ENCODE results near the gene S100P.

S100P gene

DNA sequence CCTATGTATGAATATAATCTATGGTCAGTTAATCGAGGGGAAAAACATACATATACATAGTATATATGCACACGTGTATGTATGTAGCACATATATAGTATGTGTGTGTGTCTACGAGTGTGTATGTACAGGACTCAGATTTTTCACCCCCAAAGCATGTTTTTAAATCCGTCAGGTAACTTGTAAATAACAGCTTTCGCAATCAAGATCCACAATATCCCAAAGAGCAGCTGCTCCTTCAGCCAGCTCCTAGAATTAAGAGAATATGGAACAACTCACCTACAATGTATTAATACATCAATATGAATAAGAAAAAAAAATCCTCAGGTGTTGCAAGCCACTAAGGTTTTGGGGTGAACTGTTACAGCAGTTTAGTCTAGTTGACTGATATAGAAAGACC is 12.5 kb downstream of the S100P start:
- DNase-seq (ENCODE audit: extremely low read depth, insufficient read length) = no peak
- no peaks in the 10 kb centered on the region for H3K36me3 ChIP-seq (ENCODE audit: control insufficient read depth, insufficient read depth, low read length)
- no peak overlapping the region for H3K4me3 ChIP-seq (replicated peaks; ENCODE audit: low read depth, low read length)
- H3K27me3 ChIP-seq (replicated peaks; ENCODE audit: control insufficient read depth, insufficient read depth, low read length) = no peaks in the 10 kb centered on the region
- TF ChIP-seq, protein P1, sequence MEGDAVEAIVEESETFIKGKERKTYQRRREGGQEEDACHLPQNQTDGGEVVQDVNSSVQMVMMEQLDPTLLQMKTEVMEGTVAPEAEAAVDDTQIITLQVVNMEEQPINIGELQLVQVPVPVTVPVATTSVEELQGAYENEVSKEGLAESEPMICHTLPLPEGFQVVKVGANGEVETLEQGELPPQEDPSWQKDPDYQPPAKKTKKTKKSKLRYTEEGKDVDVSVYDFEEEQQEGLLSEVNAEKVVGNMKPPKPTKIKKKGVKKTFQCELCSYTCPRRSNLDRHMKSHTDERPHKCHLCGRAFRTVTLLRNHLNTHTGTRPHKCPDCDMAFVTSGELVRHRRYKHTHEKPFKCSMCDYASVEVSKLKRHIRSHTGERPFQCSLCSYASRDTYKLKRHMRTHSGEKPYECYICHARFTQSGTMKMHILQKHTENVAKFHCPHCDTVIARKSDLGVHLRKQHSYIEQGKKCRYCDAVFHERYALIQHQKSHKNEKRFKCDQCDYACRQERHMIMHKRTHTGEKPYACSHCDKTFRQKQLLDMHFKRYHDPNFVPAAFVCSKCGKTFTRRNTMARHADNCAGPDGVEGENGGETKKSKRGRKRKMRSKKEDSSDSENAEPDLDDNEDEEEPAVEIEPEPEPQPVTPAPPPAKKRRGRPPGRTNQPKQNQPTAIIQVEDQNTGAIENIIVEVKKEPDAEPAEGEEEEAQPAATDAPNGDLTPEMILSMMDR (IDR thresholded peaks at IDR 0.05; ENCODE audit: insufficient read depth, low read length, poor library complexity, severe bottlenecking) = no peak

DNA sequence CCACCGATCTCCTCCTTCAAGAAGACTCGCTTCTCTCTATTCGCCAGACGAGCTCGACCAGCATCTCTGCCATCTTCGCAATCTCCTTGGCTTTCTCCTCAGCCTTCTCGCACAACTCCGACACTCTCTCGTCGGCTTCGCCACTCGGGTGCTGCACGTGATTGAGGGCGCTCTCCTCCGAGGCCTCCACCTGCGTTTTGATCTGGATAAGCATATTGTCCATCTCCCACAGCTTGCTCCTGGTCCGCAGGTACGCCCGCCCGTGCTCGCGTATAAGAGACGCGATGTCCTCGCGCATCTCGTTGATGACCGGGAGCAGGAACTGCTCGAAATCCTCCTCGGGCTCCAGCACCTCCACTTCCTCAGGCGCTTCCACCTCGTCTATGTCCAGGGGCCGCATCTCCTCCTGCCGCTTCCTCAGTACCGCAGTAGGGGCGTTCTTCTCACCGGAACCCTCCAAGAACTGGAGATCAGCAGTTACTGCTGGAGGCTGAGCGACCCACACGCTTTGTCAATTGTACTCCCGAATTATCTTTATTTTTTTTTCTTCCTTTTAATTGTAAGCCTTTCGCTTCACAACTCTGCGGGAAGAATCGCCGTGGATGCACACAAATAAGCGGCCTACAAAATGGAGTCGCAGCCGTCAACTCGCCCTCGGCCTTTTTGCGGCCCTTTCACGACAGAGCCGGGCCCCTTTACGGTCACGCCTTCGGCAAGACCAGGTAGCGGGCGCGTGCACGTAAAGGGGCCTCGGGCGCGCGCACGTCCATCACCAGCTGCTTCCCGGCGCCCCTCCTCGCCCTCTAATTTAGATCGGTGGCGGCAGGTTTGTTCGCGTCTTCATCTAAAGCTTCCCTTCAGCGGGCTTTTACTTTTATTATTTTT is 15.8 kb downstream of the S100P start, which contains the start of gene MRFAP1L1:
Gene MRFAP1L1 (minus strand): TSS at position 636 of the 885 bp plus-strand sequence. CDS start 236 bp downstream, at position 400.
- no peaks in the 10 kb centered on the region for H3K27me3 ChIP-seq (replicated peaks; ENCODE audit: control insufficient read depth, insufficient read depth, low read length)
- H3K4me3 ChIP-seq (replicated peaks; ENCODE audit: low read depth, low read length) = peak within 1 kb of the TSS; percentile 87
- TF ChIP-seq, protein P1 (IDR thresholded peaks at IDR 0.05; ENCODE audit: insufficient read depth, low read length, poor library complexity, severe bottlenecking) = no peak
- peak; percentile 94 for DNase-seq (ENCODE audit: extremely low read depth, insufficient read length)
- no peaks in the 10 kb centered on the region for H3K36me3 ChIP-seq (ENCODE audit: control insufficient read depth, insufficient read depth, low read length)

DNA sequence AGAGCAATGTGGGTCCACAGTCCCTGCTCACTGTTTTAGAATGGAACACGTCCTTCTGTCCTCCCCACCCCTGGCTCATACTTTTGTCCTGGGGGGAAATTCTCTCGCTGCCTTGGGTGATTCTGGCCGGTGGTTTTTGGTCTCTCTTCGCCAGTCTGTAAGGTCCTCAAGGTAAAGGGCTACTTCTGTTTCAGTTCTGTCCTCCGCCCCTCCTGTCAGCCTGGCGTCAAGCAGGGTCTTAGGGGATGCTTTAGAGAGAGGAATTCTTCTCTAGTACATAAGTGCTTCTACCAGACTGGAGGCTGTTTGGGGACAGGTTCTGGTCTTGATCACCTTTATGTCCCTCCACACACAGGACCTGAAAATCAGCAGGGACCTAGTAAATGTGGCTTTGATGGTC is 16.6 kb downstream of the S100P start:
- Histone ChIP-seq H3K36me3 (ENCODE audit: control insufficient read depth, insufficient read depth, low read length) (no peaks in the 10 kb centered on the region), H3K4me3 (replicated peaks; ENCODE audit: low read depth, low read length) (peak overlapping the region; percentile 87), H3K27me3 (replicated peaks; ENCODE audit: control insufficient read depth, insufficient read depth, low read length) (no peaks in the 10 kb centered on the region)
- TF ChIP-seq, protein P1 (IDR thresholded peaks at IDR 0.05; ENCODE audit: insufficient read depth, low read length, poor library complexity, severe bottlenecking) = no peak
- DNase-seq (ENCODE audit: extremely low read depth, insufficient read length) = no peak

DNA sequence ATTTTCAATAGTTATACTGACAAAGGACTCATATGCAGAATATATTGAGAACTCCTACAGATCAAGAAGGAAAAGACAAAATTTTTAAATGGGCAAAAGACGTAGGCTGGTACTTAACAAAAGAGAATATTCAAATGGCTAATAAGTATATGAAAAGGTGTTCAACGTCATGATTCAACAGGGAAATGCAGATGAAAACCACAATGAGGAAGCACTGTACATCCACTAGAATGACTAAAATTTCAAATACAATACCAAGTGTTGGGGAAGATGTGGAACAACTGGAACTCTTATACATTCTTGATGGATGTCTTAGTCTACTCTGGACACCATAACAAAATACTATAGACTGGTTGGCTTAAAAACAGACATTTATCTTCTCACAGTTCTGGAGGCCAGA is 17.3 kb downstream of the S100P start:
- TF ChIP-seq, protein P1 (IDR thresholded peaks at IDR 0.05; ENCODE audit: insufficient read depth, low read length, poor library complexity, severe bottlenecking) = no peak
- Histone ChIP-seq H3K36me3 (ENCODE audit: control insufficient read depth, insufficient read depth, low read length) (no peaks in the 10 kb centered on the region), H3K4me3 (replicated peaks; ENCODE audit: low read depth, low read length) (no peak overlapping the region), H3K27me3 (replicated peaks; ENCODE audit: control insufficient read depth, insufficient read depth, low read length) (no peaks in the 10 kb centered on the region)
- no peak for DNase-seq (ENCODE audit: extremely low read depth, insufficient read length)

DNA sequence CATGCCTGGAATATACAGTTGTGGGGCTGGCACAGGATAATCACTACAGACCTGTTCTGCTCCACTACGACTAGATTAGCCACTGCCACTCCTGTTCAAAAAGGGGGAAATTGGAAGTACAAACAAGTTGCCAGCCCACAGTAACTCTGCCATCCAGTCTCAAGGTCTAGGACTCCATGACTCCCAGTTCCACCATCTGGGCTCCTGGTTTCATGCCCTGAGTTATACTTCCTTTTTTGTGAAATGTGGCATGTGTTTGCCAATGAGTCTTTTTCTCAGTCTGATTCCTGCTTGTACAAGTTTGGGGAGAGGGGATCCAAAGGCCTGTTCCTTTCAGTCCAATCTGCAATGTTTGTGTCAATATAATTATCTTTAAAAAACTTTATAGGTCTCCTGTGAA is 21.3 kb downstream of the S100P start:
- Histone ChIP-seq H3K4me3 (replicated peaks; ENCODE audit: low read depth, low read length) (no peak overlapping the region), H3K36me3 (ENCODE audit: control insufficient read depth, insufficient read depth, low read length) (no peaks in the 10 kb centered on the region), H3K27me3 (replicated peaks; ENCODE audit: control insufficient read depth, insufficient read depth, low read length) (no peaks in the 10 kb centered on the region)
- TF ChIP-seq, protein P1 (IDR thresholded peaks at IDR 0.05; ENCODE audit: insufficient read depth, low read length, poor library complexity, severe bottlenecking) = no peak
- no peak for DNase-seq (ENCODE audit: extremely low read depth, insufficient read length)
